RWPE2 (cell line): ENCODE results near the gene DPEP3.

Source experiments
- ATAC-seq: fragments of 200-7000 bp; cut with Tn5 transposase; 3 replicates; pipeline ENCODE4 v1.9.1; 2021; ENCODE audit warnings: low read depth
- DNase-seq: peaks from one replicate; pipeline ENCODE4 v3.0.0-alpha.2; 2020; ENCODE audit warnings: low spot score
- H3K27ac ChIP-seq: fragments of 450-650 bp; 2 replicates; pipeline ENCODE4 v1.5.1; 2017; ENCODE audit warnings: mild to moderate bottlenecking; ENCODE audit not compliant: poor library complexity, severe bottlenecking
- H3K27me3 ChIP-seq: fragments of 250-450 bp; sonication (Bioruptor Pico); 2 replicates; pipeline ENCODE4 v1.5.1; 2021; ENCODE audit warnings: mild to moderate bottlenecking, moderate library complexity; ENCODE audit not compliant: insufficient read depth, poor library complexity, severe bottlenecking
- H3K36me3 ChIP-seq: fragments of 250-450 bp; sonication (Bioruptor Pico); 2 replicates; pipeline ENCODE4 v1.5.1; 2020; ENCODE audit warnings: low read depth, mild to moderate bottlenecking, moderate library complexity
- H3K4me1 ChIP-seq: fragments of 250-450 bp; sonication (Bioruptor Pico); 2 replicates; pipeline ENCODE4 v1.5.1; 2021; ENCODE audit warnings: mild to moderate bottlenecking, moderate library complexity; ENCODE audit not compliant: insufficient read depth, poor library complexity, severe bottlenecking
- H3K4me3 ChIP-seq: fragments of 250-450 bp; sonication (Bioruptor Pico); 2 replicates; pipeline ENCODE4 v1.5.1; 2021; ENCODE audit warnings: mild to moderate bottlenecking, moderate library complexity; ENCODE audit not compliant: severe bottlenecking
- H3K9me3 ChIP-seq: fragments of 250-450 bp; sonication (Bioruptor Pico); 2 replicates; pipeline ENCODE4 v1.5.1; 2021; ENCODE audit warnings: mild to moderate bottlenecking, moderate library complexity; ENCODE audit not compliant: severe bottlenecking
- TF ChIP-seq, protein P1 (sequence below): fragments of 450-650 bp; IDR thresholded peaks from one replicate; pipeline ENCODE4 v1.5.1; 2017; ENCODE audit warnings: mild to moderate bottlenecking, moderate library complexity; ENCODE audit not compliant: poor library complexity, severe bottlenecking

DPEP3 gene

DNA sequence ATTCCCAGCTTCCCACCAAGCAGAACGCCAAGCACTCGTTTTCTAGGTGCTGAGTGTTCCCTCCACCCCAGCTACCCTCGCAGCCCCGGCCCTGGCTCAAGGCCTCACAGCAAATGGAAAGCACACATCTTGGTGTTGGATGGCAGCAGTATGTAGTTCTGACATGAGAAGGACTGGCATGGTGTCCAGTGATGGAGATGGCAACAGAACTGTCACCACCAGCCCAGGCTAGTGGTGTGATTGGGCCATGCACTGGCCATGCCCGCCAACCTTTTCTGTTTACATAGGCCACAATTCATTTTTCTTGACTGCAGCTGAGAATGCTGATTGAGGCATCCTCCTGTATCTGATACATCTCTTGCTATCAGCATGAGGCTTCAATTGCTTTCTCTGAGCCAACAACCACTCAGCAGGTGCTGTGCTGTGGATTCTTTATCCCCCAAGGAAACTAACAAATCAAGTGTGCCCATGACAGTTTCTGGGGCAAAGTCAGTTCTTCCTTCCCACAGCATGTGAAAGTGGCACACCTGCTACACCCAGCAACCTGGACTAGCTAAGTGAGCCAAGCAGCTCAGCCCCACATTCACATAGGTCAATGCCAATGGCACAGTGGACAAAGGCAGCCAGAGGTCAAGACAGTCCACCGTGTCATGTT lies 15.7 kb downstream of the DPEP3 start:
- Histone ChIP-seq H3K9me3 (no peaks in the 10 kb centered on the region), H3K27me3 (no peaks in the 10 kb centered on the region), H3K4me3 (no peak overlapping the region), H3K27ac (no peak overlapping the region), H3K36me3 (peaks cover 51% of the 10 kb centered on the region), H3K4me1 (peaks cover 40% of the 10 kb centered on the region)
- TF ChIP-seq, protein P1, sequence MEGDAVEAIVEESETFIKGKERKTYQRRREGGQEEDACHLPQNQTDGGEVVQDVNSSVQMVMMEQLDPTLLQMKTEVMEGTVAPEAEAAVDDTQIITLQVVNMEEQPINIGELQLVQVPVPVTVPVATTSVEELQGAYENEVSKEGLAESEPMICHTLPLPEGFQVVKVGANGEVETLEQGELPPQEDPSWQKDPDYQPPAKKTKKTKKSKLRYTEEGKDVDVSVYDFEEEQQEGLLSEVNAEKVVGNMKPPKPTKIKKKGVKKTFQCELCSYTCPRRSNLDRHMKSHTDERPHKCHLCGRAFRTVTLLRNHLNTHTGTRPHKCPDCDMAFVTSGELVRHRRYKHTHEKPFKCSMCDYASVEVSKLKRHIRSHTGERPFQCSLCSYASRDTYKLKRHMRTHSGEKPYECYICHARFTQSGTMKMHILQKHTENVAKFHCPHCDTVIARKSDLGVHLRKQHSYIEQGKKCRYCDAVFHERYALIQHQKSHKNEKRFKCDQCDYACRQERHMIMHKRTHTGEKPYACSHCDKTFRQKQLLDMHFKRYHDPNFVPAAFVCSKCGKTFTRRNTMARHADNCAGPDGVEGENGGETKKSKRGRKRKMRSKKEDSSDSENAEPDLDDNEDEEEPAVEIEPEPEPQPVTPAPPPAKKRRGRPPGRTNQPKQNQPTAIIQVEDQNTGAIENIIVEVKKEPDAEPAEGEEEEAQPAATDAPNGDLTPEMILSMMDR = no peak
- ATAC-seq (no peak), DNase-seq (no peak)

DNA sequence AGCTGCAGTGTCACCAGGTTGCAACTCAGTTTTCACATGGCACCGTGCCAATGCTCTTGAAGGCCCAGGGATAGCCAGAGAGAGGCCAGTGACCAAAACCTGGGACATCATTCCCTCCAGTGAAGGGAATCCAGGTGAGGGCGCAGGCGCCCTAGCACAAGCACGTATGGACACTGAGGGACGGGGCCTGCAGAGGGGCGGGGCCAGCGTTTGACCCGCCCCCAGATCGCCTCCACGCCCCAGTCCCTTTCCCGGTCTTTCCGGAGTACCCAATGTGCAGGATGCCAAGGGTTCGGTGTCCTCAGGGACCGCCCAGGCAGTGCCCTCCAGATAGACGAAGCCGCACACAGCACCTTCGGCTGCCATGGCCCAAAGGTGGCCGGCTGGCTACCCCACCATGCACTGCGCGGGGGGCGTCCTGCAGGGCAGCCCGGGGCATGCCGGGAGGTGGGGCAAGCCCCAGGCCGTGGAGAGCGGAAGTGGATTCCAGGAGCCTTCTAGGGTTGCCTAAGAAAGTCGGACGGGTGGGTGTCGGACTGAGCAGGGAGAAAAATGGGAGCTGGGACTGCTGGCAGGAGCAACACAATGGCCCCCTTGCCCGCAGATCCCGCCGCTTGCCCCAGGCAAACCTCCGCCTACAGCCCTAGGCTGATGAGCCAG lies 16.5 kb downstream of the DPEP3 start:
- TF ChIP-seq, protein P1 = no peak
- Histone ChIP-seq H3K27me3 (no peaks in the 10 kb centered on the region), H3K27ac (no peak overlapping the region), H3K4me1 (peaks cover 40% of the 10 kb centered on the region), H3K36me3 (peaks cover 59% of the 10 kb centered on the region), H3K9me3 (no peaks in the 10 kb centered on the region), H3K4me3 (no peak overlapping the region)
- DNase-seq (no peak), ATAC-seq (no peak)

DNA sequence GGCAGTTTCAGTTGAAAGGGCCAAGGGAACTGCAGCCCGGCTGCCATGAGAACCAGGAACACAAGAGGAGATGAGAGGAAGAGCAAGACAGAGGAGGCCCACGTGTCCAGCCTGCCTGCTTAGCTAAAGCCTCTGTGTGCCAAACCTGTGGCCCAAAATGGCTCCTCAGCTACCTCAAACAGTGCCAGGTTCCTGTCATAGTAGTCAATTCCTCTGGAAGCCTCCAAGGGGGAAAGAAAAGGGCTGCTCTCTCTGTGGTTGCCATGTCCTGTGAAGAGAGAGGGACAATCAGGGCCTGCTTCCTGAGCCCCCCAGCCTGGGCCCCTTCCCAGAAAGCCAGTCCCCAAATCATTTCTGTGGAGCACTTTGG lies 17.0 kb downstream of the DPEP3 start:
- no peak for ATAC-seq
- no peaks in the 10 kb centered on the region for H3K9me3 ChIP-seq
- H3K27ac ChIP-seq = no peak overlapping the region
- H3K27me3 ChIP-seq = no peaks in the 10 kb centered on the region
- no peak for DNase-seq
- peaks cover 40% of the 10 kb centered on the region for H3K4me1 ChIP-seq
- H3K36me3 ChIP-seq = peaks cover 64% of the 10 kb centered on the region
- TF ChIP-seq, protein P1 = no peak
- H3K4me3 ChIP-seq = no peak overlapping the region

DNA sequence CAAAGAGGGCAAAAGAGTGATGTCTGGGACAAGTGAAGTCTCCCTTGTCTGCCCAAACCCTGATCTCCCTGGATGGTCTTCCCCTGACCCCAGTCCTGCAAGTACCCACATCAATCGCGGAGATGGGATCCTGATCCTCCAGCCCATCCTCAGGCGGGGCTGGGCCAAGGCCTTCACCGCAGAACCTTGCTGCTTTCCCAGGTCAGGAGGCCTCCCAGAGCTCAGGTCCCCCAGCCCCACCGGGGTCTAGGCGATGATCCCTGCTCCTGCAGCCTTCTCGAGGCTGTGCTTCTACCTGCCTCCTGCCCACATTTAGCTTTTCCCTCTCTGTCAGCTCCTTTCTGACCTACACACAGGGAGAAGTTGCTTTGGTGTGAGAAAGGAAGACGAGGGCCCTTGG lies 18.2 kb downstream of the DPEP3 start:
- H3K36me3 ChIP-seq = peaks cover 73% of the 10 kb centered on the region

More for the DNA sequence above, 18.2 kb downstream of the DPEP3 start:
- Histone ChIP-seq H3K27ac (peak overlapping the region; percentile 32), H3K4me1 (peaks cover 37% of the 10 kb centered on the region), H3K9me3 (no peaks in the 10 kb centered on the region), H3K4me3 (no peak overlapping the region), H3K27me3 (no peaks in the 10 kb centered on the region)
- TF ChIP-seq, protein P1 = no peak
- ATAC-seq (no peak), DNase-seq (no peak)
